Measurements from ENCODE around the gene RALGPS1. TPM values are rescaled to one million over a fixed set of nuclear protein-coding genes. Genes with fewer than 3 reads are reported as not detected.

RALGPS1 gene
- total RNA-seq, 2 donors from 2014 or later, result 7.6 to 18.5 TPM

- Histone ChIP-seq H3K27me3 (replicated peaks; ENCODE audit: insufficient read depth) (no peaks in the 10 kb centered on the region), H3K36me3 (no peaks in the 10 kb centered on the region), H3K27ac (no peak overlapping the region), H3K4me3 (no peak overlapping the region), H3K4me1 (ENCODE audit: control insufficient read depth in 1 of 2, low read depth in 2 of 2) (peaks cover 4 to 6% of the 10 kb centered on the region in 2 donors), H3K9me3 (no peaks in the 10 kb centered on the region)
- no peak for DNase-seq (ENCODE audit: low spot score)
- TF ChIP-seq CTCF (IDR thresholded peaks at IDR 0.05), result no peak
- no peak for ATAC-seq (ENCODE audit: insufficient number of reproducible peaks, low FRiP score, low read depth)
These were observed 65.6 kb downstream of the RALGPS1 start for GRCh38 chr9:126980231-126980630.

GRCh38 chr9:126981218-126981617 is 66.6 kb downstream of the RALGPS1 start:
- Histone ChIP-seq H3K27me3 (replicated peaks; ENCODE audit: insufficient read depth) (no peaks in the 10 kb centered on the region), H3K4me3 (no peak overlapping the region), H3K27ac (no peak overlapping the region), H3K36me3 (no peaks in the 10 kb centered on the region), H3K9me3 (no peaks in the 10 kb centered on the region), H3K4me1 (ENCODE audit: control insufficient read depth in 1 of 2, low read depth in 2 of 2) (peaks cover 13 to 14% of the 10 kb centered on the region in 2 donors)
- no peak for TF ChIP-seq CTCF (IDR thresholded peaks at IDR 0.05)
- no peak for DNase-seq (ENCODE audit: low spot score)
- no peak for ATAC-seq (ENCODE audit: insufficient number of reproducible peaks, low FRiP score, low read depth)

GRCh38 chr9:126982215-126983002 is 67.8 kb downstream of the RALGPS1 start:
- no peak overlapping the region for H3K4me3 ChIP-seq
- H3K27ac ChIP-seq, result no peak overlapping the region
- peaks cover 13 to 16% of the 10 kb centered on the region in 2 donors for H3K4me1 ChIP-seq (ENCODE audit: control insufficient read depth in 1 of 2, low read depth in 2 of 2)
- ATAC-seq (ENCODE audit: insufficient number of reproducible peaks, low FRiP score, low read depth) (no peak), DNase-seq (ENCODE audit: low spot score) (no peak)
- H3K27me3 ChIP-seq (replicated peaks; ENCODE audit: insufficient read depth), result no peaks in the 10 kb centered on the region
- no peaks in the 10 kb centered on the region for H3K9me3 ChIP-seq
- no peak for TF ChIP-seq CTCF (IDR thresholded peaks at IDR 0.05)
- H3K36me3 ChIP-seq, result no peaks in the 10 kb centered on the region

- no peak for TF ChIP-seq CTCF (IDR thresholded peaks at IDR 0.05)
- no peaks in the 10 kb centered on the region for H3K27me3 ChIP-seq (replicated peaks; ENCODE audit: insufficient read depth)
- H3K27ac ChIP-seq, result no peak overlapping the region
- no peaks in the 10 kb centered on the region for H3K9me3 ChIP-seq
- DNase-seq (ENCODE audit: low spot score) (no peak), ATAC-seq (ENCODE audit: insufficient number of reproducible peaks, low FRiP score, low read depth) (no peak)
- H3K4me3 ChIP-seq, result no peak overlapping the region
- H3K36me3 ChIP-seq, result no peaks in the 10 kb centered on the region
- peaks cover 13 to 16% of the 10 kb centered on the region in 2 donors for H3K4me1 ChIP-seq (ENCODE audit: control insufficient read depth in 1 of 2, low read depth in 2 of 2)
These were observed 69.2 kb downstream of the RALGPS1 start for GRCh38 chr9:126983767-126984166.

GRCh38 chr9:126984969-126985368 is 70.4 kb downstream of the RALGPS1 start:
- Histone ChIP-seq H3K9me3 (no peaks in the 10 kb centered on the region), H3K27ac (no peak overlapping the region), H3K4me1 (ENCODE audit: control insufficient read depth in 1 of 2, low read depth in 2 of 2) (peaks cover 13 to 26% of the 10 kb centered on the region in 2 donors), H3K4me3 (no peak overlapping the region), H3K36me3 (no peaks in the 10 kb centered on the region), H3K27me3 (replicated peaks; ENCODE audit: insufficient read depth) (no peaks in the 10 kb centered on the region)
- no peak for ATAC-seq (ENCODE audit: insufficient number of reproducible peaks, low FRiP score, low read depth)
- DNase-seq (ENCODE audit: low spot score), result no peak
- no peak for TF ChIP-seq CTCF (IDR thresholded peaks at IDR 0.05)
